T47D (cell line): ENCODE data around the gene LMAN1L.

Experiments
- DNase-seq, 2 experiments: peaks; one replicate each; pipeline versions ENCODE4 v3.0.0 to v3.0.0-alpha.2; 2011 to 2012; ENCODE audit warnings: low read depth in 1 of 2, low spot score in 1 of 2
- JUND ChIP-seq: IDR thresholded peaks from 2 replicates; pipeline ENCODE4 v1.6.1; 2012; ENCODE audit warnings: low read depth
- in situ Hi-C: cut with HindIII; loops from 2 replicates; pipeline ENCODE4 v1.10.0; 2016; ENCODE audit warnings: low sequenced_read_pairs, low pct_unique_long_range_greater_than_20kb

LMAN1L gene

GRCh38 chr15:74843445-74843828, 30.8 kb downstream of the LMAN1L start:
- in situ Hi-C loops, result no loop called here
- TF ChIP-seq JUND, result no peak
- DNase-seq, result no peak

DNA sequence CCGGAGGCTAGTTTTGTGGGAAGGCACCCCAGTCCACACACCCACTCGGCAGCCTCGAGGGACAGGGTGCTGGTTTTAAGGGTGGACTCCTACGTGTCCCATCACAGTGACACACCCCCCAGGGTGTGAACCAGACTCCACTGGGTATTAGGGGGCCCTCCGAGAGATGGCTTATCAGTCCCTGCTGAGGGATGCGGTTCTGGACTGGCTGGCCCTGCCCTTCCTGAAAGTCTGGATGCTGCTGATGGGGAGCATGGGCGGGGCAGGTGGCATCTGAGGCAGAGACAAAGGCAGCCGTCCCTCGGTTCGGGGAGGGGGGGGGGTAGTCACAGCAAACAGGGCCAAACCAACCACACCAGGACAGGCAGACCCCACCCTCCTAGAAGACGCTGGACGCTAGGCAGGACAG, 31.3 kb downstream of the LMAN1L start:
- no peak for TF ChIP-seq JUND
- in situ Hi-C loops, result no loop called here
- DNase-seq, result no peak

DNA sequence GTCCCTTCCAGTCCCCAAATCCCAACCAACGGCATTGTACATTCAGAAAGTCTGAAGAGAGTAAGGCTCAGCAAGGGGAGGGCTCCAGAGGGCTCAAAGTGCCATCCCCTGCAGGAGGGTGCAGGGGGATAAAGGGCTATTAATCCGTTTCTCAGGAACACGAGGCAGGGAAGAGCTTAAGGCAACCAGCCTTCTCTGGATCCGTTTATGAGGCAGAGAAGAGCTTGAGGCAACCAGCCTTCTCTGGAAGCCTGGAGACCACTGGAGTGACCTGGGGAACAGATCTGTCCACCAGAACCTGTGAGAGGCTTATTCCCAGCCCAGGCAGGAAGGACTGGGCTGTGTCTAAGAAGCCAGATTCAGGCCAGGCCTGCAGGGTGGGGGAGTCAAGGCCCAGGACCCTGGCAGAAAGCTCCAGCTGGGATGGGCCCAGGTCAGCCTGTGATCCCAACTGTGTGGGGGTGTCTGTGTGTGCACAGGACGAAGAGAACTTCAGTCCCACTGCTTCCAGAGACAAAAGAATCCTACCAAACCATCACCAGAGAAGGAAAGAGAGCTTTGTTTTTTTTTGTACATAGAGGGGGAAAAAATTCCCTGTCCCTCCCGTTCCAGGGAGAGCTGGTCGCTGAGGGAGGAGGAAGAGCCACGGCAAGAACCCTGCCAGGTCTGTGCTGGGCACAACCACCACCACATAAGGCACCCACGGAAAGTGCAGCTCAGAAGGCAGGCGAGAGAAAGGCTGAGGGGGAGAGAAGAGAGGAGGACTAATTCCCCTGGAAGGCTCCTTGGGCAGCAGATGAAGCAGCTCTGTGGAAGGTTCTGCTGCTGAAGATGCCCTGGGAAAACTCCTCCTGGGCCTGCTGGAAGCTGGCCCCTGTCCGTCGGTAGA, 31.9 kb downstream of the LMAN1L start:
- in situ Hi-C loops, result no loop called here
- no peak for DNase-seq
- no peak for TF ChIP-seq JUND

DNA sequence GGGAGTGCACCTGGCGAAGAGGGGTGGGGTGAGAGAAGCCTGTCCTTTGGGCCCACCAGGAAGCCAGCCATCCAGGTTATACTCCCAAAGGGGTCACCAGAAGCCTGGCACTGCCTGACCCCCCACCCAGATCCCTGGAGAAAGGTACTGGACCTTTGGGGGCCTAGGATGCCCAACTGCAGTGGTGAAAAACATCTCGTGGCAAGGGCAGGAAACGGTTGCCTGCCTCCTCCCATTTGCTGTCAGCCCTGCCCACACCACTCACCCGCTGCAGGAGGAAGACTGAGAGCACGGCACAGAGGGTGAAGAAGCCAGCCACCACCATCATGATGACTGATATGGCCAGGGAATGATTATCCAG, 32.6 kb downstream of the LMAN1L start:
- no peak for DNase-seq
- in situ Hi-C loops, result no loop called here
- TF ChIP-seq JUND, result no peak

DNA sequence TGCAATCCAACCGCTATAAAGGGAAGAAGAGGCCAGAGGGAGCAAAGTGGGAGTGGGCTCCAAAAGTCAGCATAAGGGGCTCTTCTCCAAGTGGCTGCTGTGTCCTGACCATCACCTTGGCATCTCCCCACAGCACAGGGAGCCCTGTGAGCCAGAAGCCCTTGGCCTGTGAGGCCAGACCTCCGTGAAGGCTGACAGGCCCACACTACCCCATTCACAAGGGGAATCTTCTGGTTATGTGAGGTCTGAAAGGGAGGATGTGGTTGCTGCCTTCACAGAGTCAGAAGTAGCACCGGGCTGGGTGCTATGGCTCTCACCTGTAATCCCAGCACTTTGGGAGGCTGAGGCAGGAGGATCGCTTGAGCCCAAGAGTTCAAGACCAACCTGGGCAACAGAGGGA, 32.9 kb downstream of the LMAN1L start:
- no peak for TF ChIP-seq JUND
- in situ Hi-C loops, result no loop called here

DNA sequence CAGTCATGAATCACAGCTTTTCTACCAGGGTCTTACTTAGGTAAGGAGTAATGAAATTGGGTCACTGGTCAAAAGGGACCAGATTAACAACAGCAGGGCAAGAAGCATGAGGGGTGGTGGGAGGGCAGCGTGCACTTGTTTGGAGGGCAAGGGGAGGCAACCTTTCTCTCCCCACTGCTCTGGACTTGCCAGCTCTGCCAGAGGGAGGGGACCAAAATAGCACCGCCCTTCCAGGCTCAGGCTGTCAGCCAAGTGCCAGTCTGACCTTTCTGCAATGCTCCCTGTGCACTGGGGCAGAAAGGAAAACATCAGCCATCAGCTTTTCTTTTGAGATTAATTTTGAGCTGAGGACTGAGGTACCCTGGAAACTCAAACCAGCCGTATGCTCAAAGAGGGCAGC, 34.8 kb downstream of the LMAN1L start:
- in situ Hi-C loops, result no loop called here
- no peak for DNase-seq
- no peak for TF ChIP-seq JUND

More for the DNA sequence above, 32.9 kb downstream of the LMAN1L start:
- no peak for DNase-seq

GRCh38 chr15:74850393-74850792, 37.8 kb downstream of the LMAN1L start:
- no peak for DNase-seq
- in situ Hi-C loops, result no loop called here
- TF ChIP-seq JUND, result no peak

GRCh38 chr15:74851960-74852359, 39.3 kb downstream of the LMAN1L start:
- DNase-seq, result no peak
- no peak for TF ChIP-seq JUND
- in situ Hi-C loops, result no loop called here

DNA sequence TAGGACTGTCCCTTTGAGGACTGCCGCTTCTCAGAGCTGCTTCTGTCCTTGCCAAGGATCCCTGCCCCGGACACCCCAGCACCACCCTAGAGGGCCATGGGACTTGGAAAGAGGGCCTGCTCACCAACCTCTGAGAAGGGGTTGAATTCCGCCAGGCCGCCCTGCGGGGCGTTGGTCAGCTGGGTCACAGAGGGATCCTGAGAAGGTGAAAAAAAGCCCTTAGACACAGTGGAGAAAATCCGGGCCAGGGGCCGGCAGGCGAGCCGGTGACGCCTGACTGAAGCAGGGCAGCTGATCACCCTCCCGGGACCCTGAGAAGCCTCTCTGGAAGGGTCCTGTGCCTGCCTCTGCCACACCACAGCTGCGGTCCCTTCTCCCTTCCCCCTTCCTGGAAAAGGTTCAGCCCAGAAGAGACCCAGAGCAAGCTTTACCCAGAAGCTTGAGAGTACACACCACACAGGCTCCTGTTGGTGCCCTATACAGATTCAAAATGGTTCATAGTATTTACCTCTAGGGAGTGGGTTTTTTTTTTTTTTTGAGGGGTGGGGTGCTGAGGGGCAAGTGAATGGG, 41.9 kb downstream of the LMAN1L start:
- DNase-seq, result no peak
- in situ Hi-C loops, result no loop called here
- no peak for TF ChIP-seq JUND

GRCh38 chr15:74855857-74856256, 43.2 kb downstream of the LMAN1L start:
- TF ChIP-seq JUND, result no peak
- in situ Hi-C loops, result no loop called here
- no peak for DNase-seq

GRCh38 chr15:74856537-74856936, 43.9 kb downstream of the LMAN1L start:
- DNase-seq, result no peak
- in situ Hi-C loops, result no loop called here
- TF ChIP-seq JUND, result no peak

- in situ Hi-C loops, result no loop called here
- no peak for DNase-seq
These were observed 44.5 kb downstream of the LMAN1L start for GRCh38 chr15:74857082-74857655.

DNA sequence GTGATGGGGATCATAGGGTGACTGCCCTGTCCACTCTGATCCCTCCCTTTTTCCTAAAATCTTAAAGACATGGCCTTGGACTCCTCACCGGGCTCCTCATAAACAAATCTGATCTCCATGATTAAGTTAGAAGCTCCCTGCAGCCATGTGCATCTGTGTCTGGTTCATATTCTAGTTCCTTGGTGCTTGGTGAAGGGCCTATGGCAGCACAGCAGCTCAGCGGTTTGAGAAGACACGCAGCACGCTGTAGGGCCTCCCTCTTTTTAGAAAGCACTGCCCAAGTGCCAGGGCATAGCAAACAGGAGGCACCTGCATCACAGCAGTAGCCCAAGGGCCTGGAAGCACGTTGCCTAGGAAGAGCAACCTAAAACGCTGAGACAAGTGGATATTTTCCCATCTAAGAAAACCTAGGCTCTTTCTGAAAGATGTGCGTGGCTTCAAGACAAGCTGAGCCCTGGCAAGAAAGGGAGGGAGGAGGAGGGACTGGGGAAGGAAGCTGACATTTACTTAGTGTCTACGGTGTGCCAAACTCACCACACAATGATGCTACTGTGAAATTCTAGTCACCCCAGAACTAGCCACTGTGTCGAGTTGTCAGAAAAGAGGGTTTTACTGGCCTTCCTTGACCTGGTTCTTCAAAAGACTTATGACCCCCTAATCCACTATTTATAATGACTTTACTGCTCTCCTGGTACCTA, 45.2 kb downstream of the LMAN1L start:
- in situ Hi-C loops, result no loop called here
- TF ChIP-seq JUND, result no peak
- DNase-seq, result peak in 1 of 2 experiments; percentile 33

More at GRCh38 chr15:74857082-74857655, 44.5 kb downstream of the LMAN1L start:
- TF ChIP-seq JUND, result no peak
